ENCODE data around the gene SAMD4A.

DNA sequence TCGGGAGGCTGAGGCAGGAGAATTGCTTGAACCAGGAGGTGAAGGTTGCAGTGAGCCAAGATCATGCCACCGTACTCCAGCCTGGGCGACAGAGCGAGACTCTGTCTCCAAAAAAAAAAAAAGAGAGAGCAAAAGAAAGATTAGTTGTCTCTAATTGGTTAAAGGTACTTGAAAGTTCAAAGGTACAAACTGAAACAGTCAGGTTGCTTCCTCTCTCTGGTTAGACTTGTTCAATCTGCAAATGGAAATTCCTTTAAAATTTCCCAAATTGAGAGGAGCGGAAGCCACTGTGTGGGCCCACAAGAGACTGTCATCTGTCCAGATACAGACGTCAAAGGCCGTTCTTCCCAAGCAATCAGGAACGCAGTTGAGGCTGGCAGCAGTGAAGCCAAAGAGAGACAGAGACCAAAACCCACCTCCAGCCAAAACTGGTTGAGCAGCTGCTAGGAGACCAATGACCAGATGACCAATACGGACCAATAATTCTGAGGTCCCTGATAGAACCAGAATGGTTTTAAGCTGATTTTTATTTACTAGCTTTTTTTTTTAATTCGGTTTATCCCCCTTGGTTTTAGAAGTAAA is 272.1 kb downstream of the SAMD4A start:
- TF ChIP-seq, protein P1, sequence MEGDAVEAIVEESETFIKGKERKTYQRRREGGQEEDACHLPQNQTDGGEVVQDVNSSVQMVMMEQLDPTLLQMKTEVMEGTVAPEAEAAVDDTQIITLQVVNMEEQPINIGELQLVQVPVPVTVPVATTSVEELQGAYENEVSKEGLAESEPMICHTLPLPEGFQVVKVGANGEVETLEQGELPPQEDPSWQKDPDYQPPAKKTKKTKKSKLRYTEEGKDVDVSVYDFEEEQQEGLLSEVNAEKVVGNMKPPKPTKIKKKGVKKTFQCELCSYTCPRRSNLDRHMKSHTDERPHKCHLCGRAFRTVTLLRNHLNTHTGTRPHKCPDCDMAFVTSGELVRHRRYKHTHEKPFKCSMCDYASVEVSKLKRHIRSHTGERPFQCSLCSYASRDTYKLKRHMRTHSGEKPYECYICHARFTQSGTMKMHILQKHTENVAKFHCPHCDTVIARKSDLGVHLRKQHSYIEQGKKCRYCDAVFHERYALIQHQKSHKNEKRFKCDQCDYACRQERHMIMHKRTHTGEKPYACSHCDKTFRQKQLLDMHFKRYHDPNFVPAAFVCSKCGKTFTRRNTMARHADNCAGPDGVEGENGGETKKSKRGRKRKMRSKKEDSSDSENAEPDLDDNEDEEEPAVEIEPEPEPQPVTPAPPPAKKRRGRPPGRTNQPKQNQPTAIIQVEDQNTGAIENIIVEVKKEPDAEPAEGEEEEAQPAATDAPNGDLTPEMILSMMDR (IDR thresholded peaks at IDR 0.05; ENCODE audit: insufficient read depth, low read length, poor library complexity, severe bottlenecking), result no peak
- no peak for TF ChIP-seq EZH2phosphoT487 (conservative IDR thresholded peaks at IDR 0.05; ENCODE audit: low read length)

All from SU-DHL-6 (cell line).